ENCODE measurements around the gene SLC7A14.

Gene SLC7A14

DNA sequence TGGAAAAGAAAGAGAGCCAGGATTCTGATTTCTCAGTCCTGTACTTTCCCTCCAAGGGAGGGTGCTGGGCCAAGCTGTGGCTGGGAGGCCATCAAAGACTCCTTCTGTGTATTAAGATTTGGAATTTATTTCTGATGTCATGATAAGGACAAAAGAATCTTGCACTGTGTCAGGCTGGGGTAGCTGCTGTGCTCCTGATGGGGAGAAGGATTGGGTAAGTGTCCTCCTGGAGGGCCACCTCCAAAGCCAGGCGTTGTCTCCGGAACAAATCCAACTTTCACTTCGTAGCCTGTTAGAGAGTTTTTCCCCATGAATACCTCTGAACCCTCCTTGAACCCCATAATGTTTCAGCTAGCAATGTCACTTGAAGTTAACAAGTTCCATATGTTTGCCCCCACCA is 137.3 kb downstream of the SLC7A14 start:
- TF ChIP-seq, protein P1, sequence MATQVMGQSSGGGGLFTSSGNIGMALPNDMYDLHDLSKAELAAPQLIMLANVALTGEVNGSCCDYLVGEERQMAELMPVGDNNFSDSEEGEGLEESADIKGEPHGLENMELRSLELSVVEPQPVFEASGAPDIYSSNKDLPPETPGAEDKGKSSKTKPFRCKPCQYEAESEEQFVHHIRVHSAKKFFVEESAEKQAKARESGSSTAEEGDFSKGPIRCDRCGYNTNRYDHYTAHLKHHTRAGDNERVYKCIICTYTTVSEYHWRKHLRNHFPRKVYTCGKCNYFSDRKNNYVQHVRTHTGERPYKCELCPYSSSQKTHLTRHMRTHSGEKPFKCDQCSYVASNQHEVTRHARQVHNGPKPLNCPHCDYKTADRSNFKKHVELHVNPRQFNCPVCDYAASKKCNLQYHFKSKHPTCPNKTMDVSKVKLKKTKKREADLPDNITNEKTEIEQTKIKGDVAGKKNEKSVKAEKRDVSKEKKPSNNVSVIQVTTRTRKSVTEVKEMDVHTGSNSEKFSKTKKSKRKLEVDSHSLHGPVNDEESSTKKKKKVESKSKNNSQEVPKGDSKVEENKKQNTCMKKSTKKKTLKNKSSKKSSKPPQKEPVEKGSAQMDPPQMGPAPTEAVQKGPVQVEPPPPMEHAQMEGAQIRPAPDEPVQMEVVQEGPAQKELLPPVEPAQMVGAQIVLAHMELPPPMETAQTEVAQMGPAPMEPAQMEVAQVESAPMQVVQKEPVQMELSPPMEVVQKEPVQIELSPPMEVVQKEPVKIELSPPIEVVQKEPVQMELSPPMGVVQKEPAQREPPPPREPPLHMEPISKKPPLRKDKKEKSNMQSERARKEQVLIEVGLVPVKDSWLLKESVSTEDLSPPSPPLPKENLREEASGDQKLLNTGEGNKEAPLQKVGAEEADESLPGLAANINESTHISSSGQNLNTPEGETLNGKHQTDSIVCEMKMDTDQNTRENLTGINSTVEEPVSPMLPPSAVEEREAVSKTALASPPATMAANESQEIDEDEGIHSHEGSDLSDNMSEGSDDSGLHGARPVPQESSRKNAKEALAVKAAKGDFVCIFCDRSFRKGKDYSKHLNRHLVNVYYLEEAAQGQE (IDR thresholded peaks at IDR 0.05; ENCODE audit: insufficient read depth in 1 of 2, low read depth in 2 of 2, low read length in 2 of 2) = no peak
- TF ChIP-seq SIN3A (IDR thresholded peaks at IDR 0.05; ENCODE audit: borderline replicate concordance, insufficient read depth, low read length) = no peak
- TF ChIP-seq FOXP2 (optimal IDR thresholded peaks at IDR 0.05; ENCODE audit: borderline replicate concordance, extremely low read depth, extremely low read length, insufficient read depth) = no peak
- TF ChIP-seq POLR2AphosphoS5 (IDR thresholded peaks at IDR 0.05; ENCODE audit: low read depth, low read length) = no peak
- no peak for TF ChIP-seq TAF1 (IDR thresholded peaks at IDR 0.05; ENCODE audit: borderline replicate concordance, insufficient read depth, low read length)

DNA sequence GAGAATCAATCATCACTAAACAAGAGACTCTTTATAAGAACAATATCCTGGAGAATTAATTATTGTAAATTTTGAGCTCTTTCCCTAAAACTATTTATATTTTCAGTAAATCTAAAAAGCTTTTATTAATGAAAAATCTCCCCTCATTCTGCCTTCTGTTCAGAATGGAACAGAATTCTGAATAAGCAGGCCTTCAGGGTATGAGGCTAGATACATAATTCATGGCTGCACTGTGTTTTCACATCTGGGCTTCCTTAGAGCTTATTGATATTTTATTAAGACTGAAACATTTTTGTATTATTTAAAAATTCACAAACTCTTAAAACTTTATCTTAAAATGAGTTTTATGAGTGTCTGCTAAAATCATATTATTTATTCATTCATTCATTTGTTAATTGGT is 142.4 kb downstream of the SLC7A14 start:
- TF ChIP-seq TAF1 (IDR thresholded peaks at IDR 0.05; ENCODE audit: borderline replicate concordance, insufficient read depth, low read length) = no peak
- TF ChIP-seq POLR2AphosphoS5 (IDR thresholded peaks at IDR 0.05; ENCODE audit: low read depth, low read length) = no peak
- TF ChIP-seq, protein P1 (IDR thresholded peaks at IDR 0.05; ENCODE audit: insufficient read depth in 1 of 2, low read depth in 2 of 2, low read length in 2 of 2) = no peak
- TF ChIP-seq SIN3A (IDR thresholded peaks at IDR 0.05; ENCODE audit: borderline replicate concordance, insufficient read depth, low read length) = no peak
- no peak for TF ChIP-seq FOXP2 (optimal IDR thresholded peaks at IDR 0.05; ENCODE audit: borderline replicate concordance, extremely low read depth, extremely low read length, insufficient read depth)

GRCh38 chr3:170442947-170443346 is 142.9 kb downstream of the SLC7A14 start:
- TF ChIP-seq SIN3A (IDR thresholded peaks at IDR 0.05; ENCODE audit: borderline replicate concordance, insufficient read depth, low read length) = no peak

DNA sequence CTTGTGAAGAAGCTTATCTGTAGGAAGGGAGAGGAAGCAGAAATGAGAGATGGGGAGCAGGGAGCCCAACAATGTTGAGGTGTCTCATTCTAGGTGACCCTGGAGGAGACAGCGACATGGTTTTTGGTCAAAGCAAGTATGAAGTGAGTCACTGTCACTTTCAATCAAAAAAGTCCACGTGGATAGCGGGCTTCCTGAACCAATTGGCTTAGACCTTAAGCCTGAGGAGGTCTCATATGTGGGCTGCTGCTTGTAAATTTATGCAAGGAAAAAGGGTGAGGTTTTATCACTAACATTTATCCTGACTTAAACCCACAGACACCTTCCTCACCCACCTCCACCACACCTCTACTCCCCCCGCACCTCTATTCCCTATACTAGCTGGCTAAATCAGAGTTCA is 144.5 kb downstream of the SLC7A14 start:
- TF ChIP-seq SIN3A (IDR thresholded peaks at IDR 0.05; ENCODE audit: borderline replicate concordance, insufficient read depth, low read length) = no peak
- TF ChIP-seq POLR2AphosphoS5 (IDR thresholded peaks at IDR 0.05; ENCODE audit: low read depth, low read length) = no peak
- no peak for TF ChIP-seq FOXP2 (optimal IDR thresholded peaks at IDR 0.05; ENCODE audit: borderline replicate concordance, extremely low read depth, extremely low read length, insufficient read depth)
- TF ChIP-seq, protein P1 (IDR thresholded peaks at IDR 0.05; ENCODE audit: insufficient read depth in 1 of 2, low read depth in 2 of 2, low read length in 2 of 2) = no peak
- no peak for TF ChIP-seq TAF1 (IDR thresholded peaks at IDR 0.05; ENCODE audit: borderline replicate concordance, insufficient read depth, low read length)

GRCh38 chr3:170440344-170440743 is 145.5 kb downstream of the SLC7A14 start:
- no peak for TF ChIP-seq TAF1 (IDR thresholded peaks at IDR 0.05; ENCODE audit: borderline replicate concordance, insufficient read depth, low read length)
- TF ChIP-seq SIN3A (IDR thresholded peaks at IDR 0.05; ENCODE audit: borderline replicate concordance, insufficient read depth, low read length) = no peak
- no peak for TF ChIP-seq POLR2AphosphoS5 (IDR thresholded peaks at IDR 0.05; ENCODE audit: low read depth, low read length)
- no peak for TF ChIP-seq FOXP2 (optimal IDR thresholded peaks at IDR 0.05; ENCODE audit: borderline replicate concordance, extremely low read depth, extremely low read length, insufficient read depth)
- TF ChIP-seq, protein P1 (IDR thresholded peaks at IDR 0.05; ENCODE audit: insufficient read depth in 1 of 2, low read depth in 2 of 2, low read length in 2 of 2) = no peak

Measured in PFSK-1 (cell line).